Measurements from ENCODE around the gene EXOC3L1. TPM values are rescaled to one million over a fixed set of nuclear protein-coding genes. Genes with fewer than 3 reads are reported as not detected.

The EXOC3L1 gene
- total and polyA plus RNA-seq, 2 of the 13 experiments (the other 11 are each of a cell fraction or from before 2014, with no cell fraction given): 0.12 TPM; not detected in 1

DNA sequence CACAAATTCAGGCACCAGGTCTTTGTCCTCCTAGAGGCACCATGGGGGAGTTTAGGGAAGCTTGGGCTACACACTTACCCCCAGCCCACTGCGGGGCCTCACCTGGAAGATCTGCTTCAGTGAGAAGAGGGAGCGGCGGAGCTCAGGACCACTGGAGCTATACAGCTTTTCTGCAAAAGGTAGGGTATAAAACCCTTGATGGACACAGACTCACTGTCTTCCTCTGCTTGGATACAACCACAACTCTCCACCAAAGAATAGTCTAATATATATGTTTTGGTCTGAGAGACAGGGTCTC, 48.3 kb upstream of the EXOC3L1 start:
- ChIA-PET POLR2A (interaction anchor here (0.6 to 1.4 kb wide), 3 partner anchors 9 to 30 kb away, joined by 3 to 4 read pairs (median 3); partner anchors contain the start of genes FHOD1 and TMEM208), CTCF (ENCODE audit: low intra/inter-chr PET ratio, low total read pairs) (no interaction called here)
- intact Hi-C loops (cut with micrococcal nuclease; ENCODE audit: unreplicated experiment) (no loop called here), in situ Hi-C loops (cut with HindIII; ENCODE audit: extremely low pct_ligation_motif_present, low pct_unique_long_range_greater_than_20kb) (no loop called here)
- Histone ChIP-seq H4K20me1 (ENCODE audit: insufficient read depth, low read length) (no peaks in the 10 kb centered on the region), H3K4me2 (ENCODE audit: low read depth, low read length) (no peak overlapping the region), H3K27ac (ENCODE audit: extremely low read length, insufficient read depth, low read length) (no peak overlapping the region), H3K9me3 (ENCODE audit: low read length) (no peaks in the 10 kb centered on the region), H3K9ac (ENCODE audit: insufficient read depth, low read depth, low read length) (no peak overlapping the region), H3K79me2 (ENCODE audit: insufficient read depth, low read length) (no peaks in the 10 kb centered on the region), H2AFZ (ENCODE audit: low read length) (no peak overlapping the region), H3K27me3 (ENCODE audit: control insufficient read depth in 1 of 2, insufficient read depth in 2 of 2, low read length in 2 of 2) (no peaks in the 10 kb centered on the region), H3K36me3 (replicated peaks in 1 of 2; ENCODE audit: control insufficient read depth in 1 of 2, insufficient read depth in 2 of 2, low read length in 2 of 2) (peaks cover 30 to 45% of the 10 kb centered on the region in 2 experiments), H3K4me3 (replicated peaks in 1 of 3; ENCODE audit: insufficient read depth in 1 of 3, low read depth in 2 of 3, low read length in 3 of 3) (no peak overlapping the region), H3K4me1 (ENCODE audit: insufficient read depth, low read length) (peaks cover 21% of the 10 kb centered on the region)
- TF ChIP-seq, protein P1, sequence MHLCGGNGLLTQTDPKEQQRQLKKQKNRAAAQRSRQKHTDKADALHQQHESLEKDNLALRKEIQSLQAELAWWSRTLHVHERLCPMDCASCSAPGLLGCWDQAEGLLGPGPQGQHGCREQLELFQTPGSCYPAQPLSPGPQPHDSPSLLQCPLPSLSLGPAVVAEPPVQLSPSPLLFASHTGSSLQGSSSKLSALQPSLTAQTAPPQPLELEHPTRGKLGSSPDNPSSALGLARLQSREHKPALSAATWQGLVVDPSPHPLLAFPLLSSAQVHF (CRISPR knock-in tag; IDR thresholded peaks at IDR 0.05): no peak
- TF ChIP-seq HMG20A (CRISPR knock-in tag; IDR thresholded peaks at IDR 0.05; ENCODE audit: borderline replicate concordance) (no peak), ELF1 (CRISPR knock-in tag; IDR thresholded peaks at IDR 0.05) (no peak), BORCS8-MEF2B (CRISPR knock-in tag; IDR thresholded peaks at IDR 0.05) (no peak), NRL (CRISPR knock-in tag; IDR thresholded peaks at IDR 0.05; ENCODE audit: borderline replicate concordance) (no peak), ZNF558 (CRISPR knock-in tag; IDR thresholded peaks at IDR 0.05; ENCODE audit: borderline replicate concordance) (no peak), STAG1 (CRISPR knock-in tag; IDR thresholded peaks at IDR 0.05) (no peak), MTA3 (CRISPR knock-in tag; IDR thresholded peaks at IDR 0.05) (no peak), RELA (CRISPR knock-in tag; IDR thresholded peaks at IDR 0.05) (no peak), ZNF550 (CRISPR knock-in tag; IDR thresholded peaks at IDR 0.05; ENCODE audit: borderline replicate concordance) (no peak), KDM4B (CRISPR knock-in tag; IDR thresholded peaks at IDR 0.05) (no peak), EED (CRISPR knock-in tag; IDR thresholded peaks at IDR 0.05) (no peak), ZBTB20 (CRISPR knock-in tag; IDR thresholded peaks at IDR 0.05; ENCODE audit: borderline replicate concordance, low read depth) (no peak), HOXA3 (CRISPR knock-in tag; IDR thresholded peaks at IDR 0.05) (no peak), CBX2 (IDR thresholded peaks at IDR 0.05; ENCODE audit: low read depth, low read length) (no peak), CBX2 (CRISPR knock-in tag; IDR thresholded peaks at IDR 0.05; ENCODE audit: low read depth) (no peak), SAFB2 (CRISPR knock-in tag; IDR thresholded peaks at IDR 0.05; ENCODE audit: borderline replicate concordance, low read depth) (no peak), SMARCC2 (IDR thresholded peaks at IDR 0.05) (no peak)
- TF ChIP-seq, protein P2, sequence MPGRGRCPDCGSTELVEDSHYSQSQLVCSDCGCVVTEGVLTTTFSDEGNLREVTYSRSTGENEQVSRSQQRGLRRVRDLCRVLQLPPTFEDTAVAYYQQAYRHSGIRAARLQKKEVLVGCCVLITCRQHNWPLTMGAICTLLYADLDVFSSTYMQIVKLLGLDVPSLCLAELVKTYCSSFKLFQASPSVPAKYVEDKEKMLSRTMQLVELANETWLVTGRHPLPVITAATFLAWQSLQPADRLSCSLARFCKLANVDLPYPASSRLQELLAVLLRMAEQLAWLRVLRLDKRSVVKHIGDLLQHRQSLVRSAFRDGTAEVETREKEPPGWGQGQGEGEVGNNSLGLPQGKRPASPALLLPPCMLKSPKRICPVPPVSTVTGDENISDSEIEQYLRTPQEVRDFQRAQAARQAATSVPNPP (CRISPR knock-in tag; IDR thresholded peaks at IDR 0.05): no peak
- TF ChIP-seq, protein P3, sequence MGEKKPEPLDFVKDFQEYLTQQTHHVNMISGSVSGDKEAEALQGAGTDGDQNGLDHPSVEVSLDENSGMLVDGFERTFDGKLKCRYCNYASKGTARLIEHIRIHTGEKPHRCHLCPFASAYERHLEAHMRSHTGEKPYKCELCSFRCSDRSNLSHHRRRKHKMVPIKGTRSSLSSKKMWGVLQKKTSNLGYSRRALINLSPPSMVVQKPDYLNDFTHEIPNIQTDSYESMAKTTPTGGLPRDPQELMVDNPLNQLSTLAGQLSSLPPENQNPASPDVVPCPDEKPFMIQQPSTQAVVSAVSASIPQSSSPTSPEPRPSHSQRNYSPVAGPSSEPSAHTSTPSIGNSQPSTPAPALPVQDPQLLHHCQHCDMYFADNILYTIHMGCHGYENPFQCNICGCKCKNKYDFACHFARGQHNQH (CRISPR knock-in tag; IDR thresholded peaks at IDR 0.05): no peak
- TF ChIP-seq, protein P4, sequence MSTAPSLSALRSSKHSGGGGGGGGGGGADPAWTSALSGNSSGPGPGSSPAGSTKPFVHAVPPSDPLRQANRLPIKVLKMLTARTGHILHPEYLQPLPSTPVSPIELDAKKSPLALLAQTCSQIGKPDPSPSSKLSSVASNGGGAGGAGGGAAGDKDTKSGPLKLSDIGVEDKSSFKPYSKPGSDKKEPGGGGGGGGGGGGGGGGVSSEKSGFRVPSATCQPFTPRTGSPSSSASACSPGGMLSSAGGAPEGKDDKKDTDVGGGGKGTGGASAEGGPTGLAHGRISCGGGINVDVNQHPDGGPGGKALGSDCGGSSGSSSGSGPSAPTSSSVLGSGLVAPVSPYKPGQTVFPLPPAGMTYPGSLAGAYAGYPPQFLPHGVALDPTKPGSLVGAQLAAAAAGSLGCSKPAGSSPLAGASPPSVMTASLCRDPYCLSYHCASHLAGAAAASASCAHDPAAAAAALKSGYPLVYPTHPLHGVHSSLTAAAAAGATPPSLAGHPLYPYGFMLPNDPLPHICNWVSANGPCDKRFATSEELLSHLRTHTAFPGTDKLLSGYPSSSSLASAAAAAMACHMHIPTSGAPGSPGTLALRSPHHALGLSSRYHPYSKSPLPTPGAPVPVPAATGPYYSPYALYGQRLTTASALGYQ (CRISPR knock-in tag; IDR thresholded peaks at IDR 0.05): no peak
- no TSS peak for BruUV-seq (replicated peaks)
- WGBS (ENCODE audit: low lambda C conversion rate): 97% methylated on average over 3 of the region's 3 CpGs
- DNase-seq (ENCODE audit: low spot score) (no peak), ATAC-seq (no peak), FAIRE-seq (no peak)

Data from HepG2 (cell line).